Lung microvascular endothelial cell (primary cell): Measurements from ENCODE around the gene PAF1. TPM values are rescaled to one million over a fixed set of nuclear protein-coding genes. Genes with fewer than 3 reads are reported as not detected.

ENCODE experiments used
- DNase-seq, 2 donors: peaks; one replicate each; pipeline versions ENCODE4 v3.0.0 to v3.0.0-alpha.2; 2010; ENCODE audit warnings: low read depth in 2 of 2
- total RNA-seq: library from RNA; depleted of rRNA; stranded (reverse); fragments of >200 nt; gene quantifications from 2 replicates; pipeline ENCODE4 v1.2.1, GENCODE V29; 2014

The PAF1 gene
- total RNA-seq, 1 donor from 2014 or later, result 23.6 TPM

DNA sequence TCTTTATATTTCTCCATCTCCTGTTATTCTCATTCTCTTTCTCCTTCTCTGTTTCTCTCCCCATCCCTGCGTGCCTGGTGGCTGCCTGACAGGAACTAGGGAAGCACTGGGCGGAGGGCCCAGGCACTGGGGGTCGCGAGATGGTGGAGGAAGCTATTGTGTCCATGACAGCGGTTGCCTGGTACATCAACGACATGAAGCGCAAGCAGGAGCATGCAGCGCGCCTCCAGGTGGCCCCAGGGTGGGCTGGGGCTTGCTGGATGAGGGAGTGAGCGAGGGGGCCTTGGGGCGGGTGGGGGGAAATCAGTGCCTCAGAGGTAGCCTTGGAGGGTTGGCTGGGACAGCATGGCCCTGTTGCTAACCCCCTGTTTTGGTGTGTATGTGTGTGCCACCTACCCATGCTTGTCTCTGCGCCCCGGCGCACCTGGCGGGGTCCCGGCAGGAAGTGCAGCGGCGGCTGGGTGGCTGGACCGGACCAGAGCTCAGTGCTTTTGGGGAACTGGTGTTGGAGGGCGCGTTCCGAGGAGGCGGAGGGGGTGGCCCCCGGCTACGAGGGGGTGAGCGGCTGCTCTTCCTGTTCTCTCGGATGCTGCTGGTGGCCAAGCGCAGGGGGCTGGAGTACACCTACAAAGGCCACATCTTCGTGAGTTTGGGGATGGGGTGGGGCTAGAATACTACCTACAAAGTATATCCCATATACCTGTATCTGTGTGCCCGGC, 26.7 kb upstream of the PAF1 start:
- no peak for DNase-seq

DNA sequence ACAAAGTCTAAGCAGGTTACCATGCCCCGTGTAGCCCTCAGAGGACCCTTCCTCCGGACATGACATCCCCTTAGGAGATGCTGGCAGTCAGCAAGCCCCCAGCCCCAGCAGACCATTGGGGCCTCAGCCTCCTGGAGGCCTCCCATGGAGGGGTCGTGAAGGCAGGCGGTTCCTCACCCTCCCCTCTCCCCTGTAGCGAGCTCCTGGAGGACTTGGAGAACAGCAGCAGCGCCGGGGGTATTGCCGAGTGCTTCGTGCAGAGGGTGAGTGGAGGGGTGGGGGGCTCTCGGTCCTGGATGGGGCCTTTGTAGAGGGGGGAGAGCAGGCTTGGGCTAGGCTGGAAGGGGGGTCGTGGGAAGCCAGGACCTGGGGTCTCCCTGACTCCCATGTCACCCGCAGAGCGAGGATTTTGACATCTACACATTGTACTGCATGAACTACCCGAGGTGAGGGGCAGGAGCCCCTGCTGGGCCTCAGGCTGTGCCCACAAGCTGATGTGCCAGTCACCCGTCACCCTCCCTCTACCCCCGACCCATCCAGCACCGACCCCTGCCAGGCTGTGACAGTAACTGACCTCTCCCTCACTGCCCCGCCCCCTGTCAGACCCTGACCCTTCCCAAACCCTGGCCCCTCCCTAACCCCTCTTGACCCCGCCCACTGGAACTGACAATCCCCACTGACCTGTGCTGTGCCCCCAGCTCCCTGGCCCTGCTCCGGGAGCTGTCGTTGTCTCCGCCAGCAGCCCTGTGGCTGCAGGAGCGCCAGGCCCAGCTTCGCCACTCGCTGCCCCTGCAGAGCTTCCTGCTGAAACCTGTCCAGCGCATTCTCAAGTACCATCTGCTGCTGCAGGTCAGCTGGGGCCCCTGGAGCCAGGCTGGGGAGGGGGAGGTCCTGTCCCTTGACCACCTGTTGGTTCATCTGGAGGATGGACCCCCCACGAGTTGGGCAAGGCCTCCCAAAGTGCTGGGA, 25.5 kb upstream of the PAF1 start:
- no peak for DNase-seq

DNA sequence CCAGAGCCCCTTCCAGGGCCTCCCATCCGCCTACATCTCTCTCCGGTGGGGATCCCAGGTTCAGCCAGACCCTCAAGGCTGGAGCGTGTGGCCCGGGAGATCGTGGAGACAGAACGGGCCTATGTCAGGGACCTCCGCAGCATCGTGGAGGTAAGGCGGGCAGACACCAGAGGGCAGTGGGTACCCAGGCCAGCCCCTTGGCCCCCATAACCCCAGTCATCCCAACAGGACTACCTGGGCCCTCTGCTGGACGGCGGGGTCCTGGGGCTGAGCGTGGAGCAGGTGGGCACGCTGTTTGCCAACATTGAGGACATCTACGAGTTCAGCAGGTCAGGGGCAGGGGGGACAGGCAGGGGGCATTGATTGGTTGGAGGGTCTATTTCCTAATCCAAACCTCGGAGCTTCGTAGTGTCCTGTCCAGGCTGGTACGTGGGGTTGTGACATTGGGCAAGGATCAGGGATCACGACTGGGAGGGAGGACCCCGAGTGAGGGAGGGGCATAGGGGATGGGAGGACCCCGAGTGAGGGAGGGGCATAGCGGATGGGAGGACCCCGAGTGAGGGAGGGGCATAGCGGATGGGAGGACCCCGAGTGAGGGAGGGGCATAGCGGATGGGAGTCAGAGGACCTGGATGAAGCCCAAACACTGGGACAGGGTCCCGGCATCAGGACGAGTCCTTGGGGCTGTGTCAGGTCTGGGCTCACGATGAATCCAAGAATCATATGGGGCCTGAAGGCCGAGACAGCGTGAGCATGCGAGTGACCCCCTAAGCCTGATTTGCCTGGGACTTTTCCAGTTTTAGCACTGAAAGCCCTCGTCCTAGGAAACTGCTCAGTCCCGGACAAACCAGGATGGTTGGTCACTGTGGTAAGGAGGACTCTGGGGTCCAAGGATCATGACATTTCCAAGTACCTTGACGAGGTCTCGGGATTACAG, 24.5 kb upstream of the PAF1 start:
- DNase-seq, result no peak

DNA sequence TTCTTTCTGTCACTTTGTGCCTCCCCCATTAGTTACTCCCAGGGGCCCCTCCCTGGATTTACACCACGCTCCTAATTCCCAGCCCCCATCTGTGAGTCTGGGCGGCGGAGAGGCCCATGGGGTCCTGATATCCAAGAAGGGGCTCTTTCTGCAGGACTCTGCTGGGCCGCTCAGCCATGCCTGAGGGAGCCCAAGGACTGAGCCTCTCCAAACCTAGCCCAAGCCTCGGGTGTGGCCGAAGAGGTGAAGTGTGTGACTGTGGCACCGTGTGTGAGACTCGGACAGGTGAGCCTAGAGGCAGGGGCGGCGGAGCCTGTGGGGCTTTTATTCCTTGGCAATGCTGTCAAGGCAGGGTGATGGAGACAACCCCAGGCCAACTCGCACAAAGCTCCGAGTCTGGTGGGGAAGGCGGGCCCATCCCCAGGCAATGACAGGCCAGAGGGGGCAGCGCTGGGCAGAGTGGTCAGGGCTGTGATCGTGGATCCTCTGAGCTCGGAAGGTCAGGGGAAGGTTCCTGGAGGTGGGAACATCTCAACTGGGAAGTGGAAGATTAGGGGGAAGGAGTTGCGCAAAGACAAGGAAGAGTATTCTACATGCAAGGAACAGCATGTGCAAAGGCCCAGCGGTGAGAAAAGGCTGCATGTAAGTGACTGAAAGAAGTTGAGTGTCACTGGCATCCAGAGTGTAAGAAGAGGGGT, 23.2 kb upstream of the PAF1 start:
- DNase-seq, result peak; percentile 62 to 67

DNA sequence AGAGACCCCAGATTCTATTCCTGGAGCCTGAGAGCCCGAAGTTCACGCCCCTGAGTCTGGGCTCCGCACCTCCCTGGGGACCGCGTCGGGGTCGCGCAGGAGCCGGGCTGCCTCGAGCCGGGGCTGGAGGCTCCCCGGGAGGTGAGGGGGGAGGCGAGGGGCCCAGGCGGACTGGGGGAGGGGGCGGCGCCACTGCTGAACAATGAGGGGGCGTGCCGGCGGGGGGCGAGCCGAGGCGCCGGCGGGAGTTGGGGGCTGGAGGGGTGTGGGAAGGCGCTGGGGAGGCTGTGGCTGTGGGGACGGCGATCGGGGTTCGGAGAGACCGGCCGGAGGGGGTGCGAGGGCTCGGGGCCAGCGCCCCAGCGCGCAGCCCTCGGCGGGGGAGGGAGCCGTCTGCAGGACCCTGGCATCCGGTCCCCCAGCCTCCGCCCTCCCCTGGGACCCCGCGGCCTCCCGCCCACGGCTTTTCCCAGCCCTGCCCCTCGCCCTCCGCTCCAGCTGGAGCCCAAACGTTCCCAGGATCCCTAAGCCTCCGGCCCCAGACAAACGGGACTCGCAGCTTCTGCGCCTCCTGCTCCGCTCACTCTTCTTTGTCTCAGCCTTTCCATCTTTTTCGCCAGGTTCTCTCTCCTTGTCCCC, 22.5 kb upstream of the PAF1 start:
- DNase-seq, result peak; percentile 69 to 74

DNA sequence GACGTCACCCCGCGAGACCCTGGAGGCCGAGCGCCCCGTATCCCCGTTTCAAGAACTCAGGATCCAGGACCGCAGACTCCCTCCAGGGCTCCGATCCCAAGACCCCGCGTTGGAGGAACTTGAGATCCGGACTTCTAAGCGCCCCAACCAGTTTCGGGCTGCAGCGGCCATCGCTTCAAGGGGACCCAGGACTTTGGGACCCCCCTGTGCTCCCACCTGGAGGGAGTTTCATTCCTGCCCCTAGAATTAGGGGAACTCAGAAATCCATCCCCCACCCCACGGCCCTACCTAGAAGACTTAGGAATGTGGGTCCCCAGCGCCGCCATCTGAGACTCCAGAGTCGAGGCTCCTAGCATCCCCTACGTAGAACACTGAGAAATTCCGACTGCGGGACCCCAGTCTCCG, 22.0 kb upstream of the PAF1 start:
- no peak for DNase-seq

DNA sequence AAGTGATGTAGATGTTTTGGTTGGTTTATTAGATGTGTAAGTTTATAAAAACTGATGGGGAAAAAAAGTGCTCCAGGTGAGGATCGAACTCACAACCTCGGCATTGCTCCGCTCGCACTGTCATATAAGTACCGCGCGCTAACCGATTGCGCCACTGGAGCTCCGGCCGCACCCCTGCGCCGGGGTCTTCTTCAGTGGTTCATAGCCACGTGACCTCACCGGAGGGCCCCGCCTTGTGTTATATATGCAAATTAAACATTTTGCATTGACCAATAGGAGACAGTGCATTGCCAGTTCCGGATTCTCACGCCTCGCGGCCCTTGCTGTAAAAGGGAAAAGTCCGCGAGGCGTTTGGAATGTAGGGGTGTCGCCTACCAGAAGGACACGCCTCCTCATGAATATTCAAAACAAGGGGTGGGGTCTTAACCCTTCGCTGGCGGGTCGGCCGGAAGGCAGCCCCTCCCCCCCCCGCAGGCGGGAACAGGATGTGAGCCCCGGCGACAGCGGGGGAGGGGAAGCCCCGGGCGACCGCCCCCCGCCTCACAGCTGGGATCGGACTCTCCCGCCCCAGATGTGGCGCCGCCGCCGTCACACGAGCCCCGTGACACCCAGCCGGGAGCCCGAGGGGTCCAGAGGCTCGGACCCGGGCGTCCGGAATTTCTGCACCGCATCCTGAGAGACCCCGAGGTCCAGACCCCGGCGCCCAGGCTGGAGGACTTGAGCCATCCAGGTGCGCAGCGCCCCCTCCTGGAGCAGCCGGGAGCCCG, 21.4 kb upstream of the PAF1 start, which contains the start of gene PLEKHG2:
PLEKHG2 (plus strand) TSS at position 570 of the 767 bp plus-strand sequence. CDS start 1,418 bp downstream, outside the sequence.
- DNase-seq, result peak; percentile 100

DNA sequence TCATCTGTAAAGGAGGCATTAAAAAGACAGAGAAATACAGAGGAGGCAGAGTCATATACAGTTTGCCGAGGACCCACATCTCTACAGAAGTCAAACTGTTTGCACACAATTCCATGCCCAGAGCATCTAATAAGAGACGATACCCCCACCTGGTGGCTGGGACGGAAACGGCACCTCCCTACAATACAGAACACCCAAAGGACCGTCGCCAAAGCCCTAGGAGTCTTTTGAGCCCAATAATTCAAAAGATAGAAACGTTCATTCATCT, 20.9 kb upstream of the PAF1 start:
- peak; percentile 92 to 94 for DNase-seq

DNA sequence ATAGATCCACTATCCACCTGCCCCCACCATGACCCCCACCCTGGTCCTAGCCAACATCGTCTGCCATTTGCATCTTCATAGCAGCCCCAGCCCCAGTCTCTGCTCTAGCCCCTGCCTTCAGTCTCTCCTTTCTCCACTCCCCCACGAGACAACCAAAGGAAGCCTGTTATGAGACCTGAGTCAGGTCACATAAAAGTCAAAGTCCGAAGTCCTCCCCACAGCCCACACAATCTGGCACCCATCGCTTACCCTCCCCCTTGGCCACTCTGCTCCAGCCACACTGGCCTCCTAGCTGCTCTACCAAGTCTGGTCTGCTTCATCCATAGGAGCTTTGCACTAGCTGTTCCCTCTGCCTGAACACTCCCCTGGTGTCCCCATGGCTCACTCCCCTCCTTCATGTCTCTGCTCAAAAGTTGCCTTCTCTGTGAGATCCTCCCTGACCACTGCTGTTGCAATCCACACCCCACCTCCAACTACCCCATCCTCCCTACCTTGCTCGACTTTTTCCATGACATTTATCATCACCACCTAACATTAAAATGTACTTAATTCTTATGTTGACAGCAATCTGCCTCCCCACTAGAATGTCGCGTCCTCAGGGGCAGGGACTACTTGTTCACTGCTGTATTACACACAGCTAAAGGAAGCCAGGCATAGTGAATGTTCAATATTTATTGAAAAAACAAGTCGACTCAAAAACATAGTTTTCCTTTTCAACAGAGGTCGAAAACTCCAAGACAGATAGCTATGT, 20.4 kb upstream of the PAF1 start:
- DNase-seq, result peak; percentile 50 to 76

DNA sequence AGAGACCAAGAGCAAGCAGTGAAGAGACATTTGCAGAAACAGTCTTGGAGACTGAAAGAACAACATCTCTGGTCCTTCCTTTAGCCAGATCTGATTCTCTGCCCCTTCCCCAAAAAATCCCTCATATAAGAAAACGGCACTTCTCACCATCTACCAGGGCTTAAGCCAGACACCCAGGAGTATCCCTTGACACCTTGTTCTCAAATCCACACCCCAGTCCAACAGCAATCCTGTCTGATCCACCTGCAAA, 19.9 kb upstream of the PAF1 start:
- no peak for DNase-seq

DNA sequence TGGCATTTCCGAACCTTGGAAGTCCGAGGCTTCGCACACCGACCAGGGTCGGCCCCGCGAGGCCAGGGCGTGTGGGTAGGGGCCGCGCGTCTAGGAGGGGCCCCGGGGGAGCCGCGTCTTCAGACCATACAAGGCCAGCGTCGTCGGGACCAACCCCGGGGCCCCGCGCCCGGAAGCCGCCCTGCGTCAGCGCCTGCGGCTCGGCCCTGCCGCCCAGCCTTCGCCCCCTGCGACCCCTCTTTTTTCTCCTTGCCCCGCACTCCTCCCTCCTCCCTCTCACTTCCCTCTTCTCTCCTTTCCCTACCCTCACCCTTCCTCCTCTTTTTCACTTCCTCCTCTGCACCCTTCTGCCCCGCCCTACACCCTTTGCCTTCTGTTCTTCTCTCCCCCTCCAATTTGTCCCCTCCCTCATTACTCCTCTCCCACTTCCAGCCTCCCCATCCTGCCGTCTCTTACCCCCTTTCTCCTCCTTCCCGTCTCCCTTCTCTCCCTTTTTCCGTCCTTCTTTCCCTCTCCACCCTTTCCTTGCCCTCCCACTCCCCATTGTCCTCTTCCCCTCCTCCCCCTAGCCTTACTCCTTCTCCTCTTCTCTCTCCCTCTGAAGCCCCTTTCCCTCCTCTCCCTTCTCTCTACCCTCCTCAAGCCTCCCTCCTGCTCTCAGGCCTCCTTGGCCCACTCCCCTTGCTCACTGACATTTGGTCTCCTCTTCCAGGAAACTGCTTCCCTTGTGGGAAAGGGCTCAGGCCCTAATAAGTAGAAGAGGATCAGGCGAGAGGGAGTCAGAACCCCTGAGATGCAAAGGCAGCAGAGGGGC, 19.3 kb upstream of the PAF1 start:
- DNase-seq, result no peak

DNA sequence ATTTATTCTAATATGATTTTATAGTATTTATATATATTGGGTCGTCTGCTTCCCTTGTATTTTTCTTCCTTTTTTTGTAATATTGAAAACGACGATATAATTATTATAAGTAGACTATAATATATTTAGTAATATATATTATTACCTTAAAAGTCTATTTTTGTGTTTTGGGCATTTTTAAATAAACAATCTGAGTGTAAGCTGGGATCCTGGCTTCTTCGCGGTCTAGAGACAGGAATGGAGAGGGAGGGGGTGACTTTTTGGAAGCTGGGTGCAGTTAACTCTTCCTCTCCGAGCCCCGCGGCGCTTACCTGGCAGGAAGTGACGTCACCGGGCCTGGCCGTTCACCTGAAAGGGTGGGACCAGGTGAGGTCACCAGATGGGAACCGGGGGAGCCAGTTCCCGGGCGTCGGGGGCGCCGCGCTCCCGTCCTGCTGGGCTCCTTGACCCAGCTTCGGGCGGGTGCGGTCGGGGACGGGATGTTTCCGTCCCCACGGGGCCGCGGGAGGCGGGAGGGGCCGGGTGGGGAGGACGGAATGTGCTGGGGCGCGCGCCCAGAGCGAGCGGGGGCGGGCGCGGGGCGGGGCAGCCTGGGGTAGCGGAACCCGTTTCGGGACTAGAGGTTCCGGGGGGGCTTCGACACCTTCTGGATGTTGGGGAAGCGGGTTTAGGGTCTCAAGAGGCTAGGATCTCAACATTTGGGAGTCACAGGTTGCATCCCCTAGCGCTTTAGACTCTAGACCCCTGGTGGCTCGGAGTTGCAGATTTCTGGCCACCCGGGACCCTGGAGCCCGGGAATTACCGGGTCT, 18.5 kb upstream of the PAF1 start:
- DNase-seq, result peak; percentile 80 to 90

DNA sequence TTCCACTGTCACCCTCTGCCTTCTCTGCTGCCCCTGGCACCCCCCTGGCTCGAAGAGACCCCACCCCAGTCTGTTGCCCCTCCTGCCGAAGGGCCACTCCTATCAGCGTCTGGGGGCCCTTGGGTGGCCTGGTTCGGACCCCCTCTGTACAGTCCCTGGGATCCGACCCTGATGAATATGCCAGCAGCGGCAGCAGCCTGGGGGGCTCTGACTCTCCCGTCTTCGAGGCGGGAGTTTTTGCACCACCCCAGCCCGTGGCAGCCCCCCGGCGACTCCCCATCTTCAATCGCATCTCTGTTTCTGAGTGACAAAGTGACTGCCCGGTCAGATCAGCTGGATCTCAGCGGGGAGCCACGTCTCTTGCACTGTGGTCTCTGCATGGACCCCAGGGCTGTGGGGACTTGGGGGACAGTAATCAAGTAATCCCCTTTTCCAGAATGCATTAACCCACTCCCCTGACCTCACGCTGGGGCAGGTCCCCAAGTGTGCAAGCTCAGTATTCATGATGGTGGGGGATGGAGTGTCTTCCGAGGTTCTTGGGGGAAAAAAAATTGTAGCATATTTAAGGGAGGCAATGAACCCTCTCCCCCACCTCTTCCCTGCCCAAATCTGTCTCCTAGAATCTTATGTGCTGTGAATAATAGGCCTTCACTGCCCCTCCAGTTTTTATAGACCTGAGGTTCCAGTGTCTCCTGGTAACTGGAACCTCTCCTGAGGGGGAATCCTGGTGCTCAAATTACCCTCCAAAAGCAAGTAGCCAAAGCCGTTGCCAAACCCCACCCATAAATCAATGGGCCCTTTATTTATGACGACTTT, 17.7 kb upstream of the PAF1 start:
- peak; percentile 44 to 69 for DNase-seq

DNA sequence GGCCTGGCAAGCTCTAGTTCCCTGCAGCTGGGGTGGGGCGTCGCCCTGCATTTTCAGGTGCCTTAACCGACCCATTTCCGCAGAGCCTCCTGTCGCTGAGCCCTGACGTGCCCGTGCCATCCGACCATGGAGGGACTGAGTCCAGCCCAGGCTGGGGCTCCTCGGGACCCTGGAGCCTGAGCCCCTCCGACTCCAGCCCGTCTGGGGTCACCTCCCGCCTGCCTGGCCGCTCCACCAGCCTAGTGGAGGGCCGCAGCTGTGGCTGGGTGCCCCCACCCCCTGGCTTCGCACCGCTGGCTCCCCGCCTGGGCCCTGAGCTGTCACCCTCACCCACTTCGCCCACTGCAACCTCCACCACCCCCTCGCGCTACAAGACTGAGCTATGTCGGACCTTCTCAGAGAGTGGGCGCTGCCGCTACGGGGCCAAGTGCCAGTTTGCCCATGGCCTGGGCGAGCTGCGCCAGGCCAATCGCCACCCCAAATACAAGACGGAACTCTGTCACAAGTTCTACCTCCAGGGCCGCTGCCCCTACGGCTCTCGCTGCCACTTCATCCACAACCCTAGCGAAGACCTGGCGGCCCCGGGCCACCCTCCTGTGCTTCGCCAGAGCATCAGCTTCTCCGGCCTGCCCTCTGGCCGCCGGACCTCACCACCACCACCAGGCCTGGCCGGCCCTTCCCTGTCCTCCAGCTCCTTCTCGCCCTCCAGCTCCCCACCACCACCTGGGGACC, 16.9 kb upstream of the PAF1 start:
- peak; percentile 36 to 41 for DNase-seq

DNA sequence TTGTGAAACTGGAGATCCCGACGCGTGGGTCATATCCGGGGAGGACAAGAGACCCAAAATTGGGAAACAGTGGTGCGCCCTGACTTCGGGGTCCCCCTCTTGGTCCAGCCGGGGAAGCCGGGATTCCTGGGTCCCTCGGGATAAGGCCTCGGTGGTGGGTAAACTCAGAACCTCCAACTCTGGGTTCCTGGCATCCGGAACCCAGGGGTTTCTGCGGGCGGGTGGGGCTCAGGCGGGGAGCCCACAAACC, 16.4 kb upstream of the PAF1 start:
- DNase-seq, result no peak

DNA sequence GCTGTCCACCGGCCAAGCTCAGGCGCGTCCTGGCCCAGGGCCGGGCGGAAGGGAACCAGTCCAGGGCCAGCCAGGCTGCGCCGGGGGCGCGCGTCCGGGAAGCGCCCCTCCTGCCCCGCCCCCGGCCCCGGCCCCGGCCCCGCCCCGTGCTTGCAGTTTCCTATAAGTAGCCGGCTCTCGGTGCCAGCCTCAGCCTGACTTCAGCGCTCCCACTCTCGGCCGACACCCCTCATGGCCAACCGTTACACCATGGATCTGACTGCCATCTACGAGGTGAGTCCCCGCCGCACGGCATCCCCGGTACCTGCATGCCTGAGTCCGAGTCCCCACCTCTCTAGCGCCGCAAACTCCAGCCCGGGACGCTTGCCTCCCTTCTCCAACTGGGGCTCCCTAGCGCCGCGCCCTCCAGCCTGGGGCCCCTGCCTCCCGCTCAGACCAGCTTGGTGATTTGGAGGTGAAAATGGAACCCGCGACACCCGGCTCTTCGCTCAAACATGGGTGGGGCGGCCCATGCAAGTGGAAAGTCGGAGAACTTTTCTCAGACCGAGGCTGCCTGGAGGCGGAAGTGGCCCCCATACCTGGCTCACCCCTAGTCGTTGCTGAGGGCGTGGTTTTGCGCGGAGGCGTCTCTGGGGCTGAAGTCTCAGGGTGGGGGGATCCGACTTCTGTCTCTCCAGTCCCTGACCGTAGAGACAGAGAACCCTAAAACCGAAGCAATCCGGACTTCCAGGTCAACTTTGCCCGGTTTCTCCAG, 15.9 kb upstream of the PAF1 start, which contains the start of gene ZFP36:
ZFP36 (plus strand) TSS at position 192 of the 754 bp plus-strand sequence; CDS start at position 250, 58 bp downstream.
- peak; percentile 84 to 94 for DNase-seq
